Panc1 (cell line): Measurements from ENCODE around the gene IL1R1. TPM values are rescaled to one million over a fixed set of nuclear protein-coding genes. Genes with fewer than 3 reads are reported as not detected.
"Not testable (repeated sequence)": the region's sequence is repeated elsewhere in the genome, so short reads cannot be mapped to it uniquely, and the experiment has no call there.

Experiments used
- ATAC-seq: fragments of 200-7000 bp; cut with Tn5 transposase; 2 replicates; pipeline ENCODE4 v1.9.1; 2020; ENCODE audit warnings: mild to moderate bottlenecking, moderate library complexity
- BruUV-seq: library from RNA; stranded (reverse); fragments of 400-500 nt; replicated peaks from 2 replicates; lab custom pipeline; 2021; lab: Mats Ljungman, UMichigan
- CTCF ChIA-PET: fragments of 300-600 bp; sonication (Branson Sonifier 250); formaldehyde crosslinking; loops from one replicate; lab custom pipeline; 2022; ENCODE audit warnings: antibody characterized with exemption; lab: Charles Lee
- POLR2A ChIA-PET: fragments of 300-600 bp; sonication (Branson Sonifier 250); formaldehyde crosslinking; loops from one replicate; lab custom pipeline; 2022; ENCODE audit warnings: antibody characterized with exemption; lab: Charles Lee
- DNase-seq: peaks from one replicate; pipeline ENCODE4 v3.0.0-alpha.2; 2010; ENCODE audit warnings: low read depth, low spot score
- H3K27ac ChIP-seq: 2 replicates; pipeline ENCODE4 v1.5.1; 2011; ENCODE audit warnings: mild to moderate bottlenecking, low read length, inconsistent platforms
- H3K27me3 ChIP-seq: fragments of 200-500 bp; sonication (Bioruptor generic); 2 replicates; pipeline ENCODE4 v1.6.0; 2014; ENCODE audit warnings: low read length, inconsistent platforms; ENCODE audit not compliant: control insufficient read depth, insufficient read depth
- H3K36me3 ChIP-seq: fragments of 200-500 bp; sonication (Bioruptor generic); 2 replicates; pipeline ENCODE4 v1.5.1; 2014; ENCODE audit warnings: inconsistent platforms, mild to moderate bottlenecking, low read length, moderate library complexity; ENCODE audit not compliant: control insufficient read depth, insufficient read depth
- H3K4me1 ChIP-seq: 2 replicates; pipeline ENCODE4 v1.5.1; 2011; ENCODE audit warnings: inconsistent platforms, mild to moderate bottlenecking, low read length, moderate library complexity; ENCODE audit not compliant: control insufficient read depth, insufficient read depth
- H3K4me3 ChIP-seq, 2 experiments: 2 replicates each; pipeline ENCODE4 v1.5.1; 2011 to 2012; ENCODE audit warnings: low read depth in 2 of 2, low read length in 2 of 2, mild to moderate bottlenecking in 2 of 2, inconsistent platforms in 1 of 2, moderate library complexity in 1 of 2
- H3K9me3 ChIP-seq: fragments of 200-500 bp; sonication (Bioruptor generic); 2 replicates; pipeline ENCODE4 v1.5.1; 2014; ENCODE audit warnings: low read depth, mild to moderate bottlenecking, inconsistent platforms, low read length, moderate library complexity; ENCODE audit not compliant: control insufficient read depth, insufficient read depth
- POLR2AphosphoS5 ChIP-seq: IDR thresholded peaks from 2 replicates; pipeline ENCODE4 v1.6.1; 2012; ENCODE audit warnings: mild to moderate bottlenecking, low read depth, low read length, moderate library complexity
- SIN3A ChIP-seq: IDR thresholded peaks from 2 replicates; pipeline ENCODE4 v1.6.1; 2012; ENCODE audit warnings: low read depth, mild to moderate bottlenecking, low read length, moderate library complexity, borderline replicate concordance; ENCODE audit not compliant: insufficient read depth
- TCF7L2 ChIP-seq: IDR thresholded peaks from 2 replicates; pipeline ENCODE4 v1.6.1; 2011; ENCODE audit warnings: mild to moderate bottlenecking, low read depth, low read length, inconsistent platforms
- in situ Hi-C: cut with HindIII; loops from 2 replicates; pipeline ENCODE4 v1.10.0; 2016; ENCODE audit warnings: low sequenced_read_pairs, low pct_unique_long_range_greater_than_20kb
- intact Hi-C: fragments of 100-400 bp; cut with micrococcal nuclease; formaldehyde crosslinking; loops from one replicate; pipeline ENCODE4 v1.10.0; 2022; ENCODE audit not compliant: unreplicated experiment
- total RNA-seq: library from RNA; stranded (reverse); gene quantifications from one replicate; pipeline ENCODE4 v1.2.1, GENCODE V29; 2021; ENCODE audit not compliant: unreplicated experiment
- TF ChIP-seq, protein P1 (sequence below), 2 experiments: IDR thresholded peaks; 2 replicates each; pipeline ENCODE4 v1.6.1; 2011 to 2012; ENCODE audit warnings: low read depth in 2 of 2, control low read depth in 1 of 2, low read length in 1 of 2, mild to moderate bottlenecking in 1 of 2, moderate library complexity in 1 of 2; ENCODE audit not compliant: insufficient read depth in 1 of 2
- TF ChIP-seq, protein P2 (sequence below): fragments of 450-650 bp; IDR thresholded peaks from 2 replicates; pipeline ENCODE4 v1.5.1; 2017; ENCODE audit warnings: mild to moderate bottlenecking

The IL1R1 gene
- total RNA-seq, 1 experiment from 2014 or later: 7.1 TPM

DNA sequence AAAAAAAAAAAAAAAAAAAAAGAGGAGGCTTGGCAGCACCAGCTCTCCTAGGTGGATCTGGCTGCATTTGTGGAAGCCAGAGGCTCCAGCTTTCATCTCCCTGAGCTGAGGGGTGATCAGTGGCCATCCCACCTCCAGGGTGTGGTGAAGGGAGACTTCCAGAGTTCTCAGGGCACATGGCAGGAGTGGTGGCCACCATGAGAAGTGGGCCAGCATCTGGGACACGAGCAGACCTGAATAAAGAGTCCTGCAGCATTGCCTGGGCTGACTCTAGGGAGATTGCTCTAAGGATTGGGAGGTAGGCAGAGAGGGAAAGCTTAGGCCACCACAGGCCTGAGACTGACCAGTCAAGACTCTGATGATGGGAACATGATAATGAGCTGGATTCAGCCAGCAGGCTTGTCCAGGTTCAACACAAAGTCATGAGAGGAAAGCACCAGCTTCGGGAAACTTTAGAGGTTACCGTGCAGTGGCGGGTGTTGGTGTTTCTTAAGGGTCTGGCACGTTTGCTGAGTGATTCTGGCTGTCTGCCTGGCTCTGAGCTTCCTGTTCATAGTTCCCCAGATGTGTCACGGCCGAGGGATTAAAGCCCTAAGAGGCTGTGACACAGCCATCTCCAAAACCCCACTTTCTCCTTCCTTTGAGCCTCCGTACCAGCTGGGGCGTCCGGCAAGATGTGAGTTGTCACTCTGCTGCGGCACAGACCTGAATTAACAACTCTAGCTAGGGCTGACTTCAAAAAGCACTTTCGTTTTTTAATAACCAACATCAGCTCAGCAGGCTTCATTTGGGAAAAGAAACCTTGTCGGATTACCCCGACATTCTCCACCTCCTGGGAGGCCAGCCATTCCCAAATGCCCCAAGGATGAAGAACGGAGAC lies 38.3 kb upstream of the IL1R1 start:
- in situ Hi-C loops (no loop called here), intact Hi-C loops (no loop called here)
- Histone ChIP-seq H3K9me3 (no peaks in the 10 kb centered on the region), H3K4me3 (peak overlapping the region; percentile 12 to 34), H3K27me3 (no peaks in the 10 kb centered on the region), H3K4me1 (no peaks in the 10 kb centered on the region), H3K36me3 (no peaks in the 10 kb centered on the region), H3K27ac (no peak overlapping the region)
- TF ChIP-seq TCF7L2: no peak
- TF ChIP-seq, protein P1, sequence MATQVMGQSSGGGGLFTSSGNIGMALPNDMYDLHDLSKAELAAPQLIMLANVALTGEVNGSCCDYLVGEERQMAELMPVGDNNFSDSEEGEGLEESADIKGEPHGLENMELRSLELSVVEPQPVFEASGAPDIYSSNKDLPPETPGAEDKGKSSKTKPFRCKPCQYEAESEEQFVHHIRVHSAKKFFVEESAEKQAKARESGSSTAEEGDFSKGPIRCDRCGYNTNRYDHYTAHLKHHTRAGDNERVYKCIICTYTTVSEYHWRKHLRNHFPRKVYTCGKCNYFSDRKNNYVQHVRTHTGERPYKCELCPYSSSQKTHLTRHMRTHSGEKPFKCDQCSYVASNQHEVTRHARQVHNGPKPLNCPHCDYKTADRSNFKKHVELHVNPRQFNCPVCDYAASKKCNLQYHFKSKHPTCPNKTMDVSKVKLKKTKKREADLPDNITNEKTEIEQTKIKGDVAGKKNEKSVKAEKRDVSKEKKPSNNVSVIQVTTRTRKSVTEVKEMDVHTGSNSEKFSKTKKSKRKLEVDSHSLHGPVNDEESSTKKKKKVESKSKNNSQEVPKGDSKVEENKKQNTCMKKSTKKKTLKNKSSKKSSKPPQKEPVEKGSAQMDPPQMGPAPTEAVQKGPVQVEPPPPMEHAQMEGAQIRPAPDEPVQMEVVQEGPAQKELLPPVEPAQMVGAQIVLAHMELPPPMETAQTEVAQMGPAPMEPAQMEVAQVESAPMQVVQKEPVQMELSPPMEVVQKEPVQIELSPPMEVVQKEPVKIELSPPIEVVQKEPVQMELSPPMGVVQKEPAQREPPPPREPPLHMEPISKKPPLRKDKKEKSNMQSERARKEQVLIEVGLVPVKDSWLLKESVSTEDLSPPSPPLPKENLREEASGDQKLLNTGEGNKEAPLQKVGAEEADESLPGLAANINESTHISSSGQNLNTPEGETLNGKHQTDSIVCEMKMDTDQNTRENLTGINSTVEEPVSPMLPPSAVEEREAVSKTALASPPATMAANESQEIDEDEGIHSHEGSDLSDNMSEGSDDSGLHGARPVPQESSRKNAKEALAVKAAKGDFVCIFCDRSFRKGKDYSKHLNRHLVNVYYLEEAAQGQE (IDR thresholded peaks at IDR 0.05; ENCODE audit: insufficient read depth in 1 of 2, low read depth in 2 of 2, low read length in 1 of 2): no peak
- TF ChIP-seq, protein P2, sequence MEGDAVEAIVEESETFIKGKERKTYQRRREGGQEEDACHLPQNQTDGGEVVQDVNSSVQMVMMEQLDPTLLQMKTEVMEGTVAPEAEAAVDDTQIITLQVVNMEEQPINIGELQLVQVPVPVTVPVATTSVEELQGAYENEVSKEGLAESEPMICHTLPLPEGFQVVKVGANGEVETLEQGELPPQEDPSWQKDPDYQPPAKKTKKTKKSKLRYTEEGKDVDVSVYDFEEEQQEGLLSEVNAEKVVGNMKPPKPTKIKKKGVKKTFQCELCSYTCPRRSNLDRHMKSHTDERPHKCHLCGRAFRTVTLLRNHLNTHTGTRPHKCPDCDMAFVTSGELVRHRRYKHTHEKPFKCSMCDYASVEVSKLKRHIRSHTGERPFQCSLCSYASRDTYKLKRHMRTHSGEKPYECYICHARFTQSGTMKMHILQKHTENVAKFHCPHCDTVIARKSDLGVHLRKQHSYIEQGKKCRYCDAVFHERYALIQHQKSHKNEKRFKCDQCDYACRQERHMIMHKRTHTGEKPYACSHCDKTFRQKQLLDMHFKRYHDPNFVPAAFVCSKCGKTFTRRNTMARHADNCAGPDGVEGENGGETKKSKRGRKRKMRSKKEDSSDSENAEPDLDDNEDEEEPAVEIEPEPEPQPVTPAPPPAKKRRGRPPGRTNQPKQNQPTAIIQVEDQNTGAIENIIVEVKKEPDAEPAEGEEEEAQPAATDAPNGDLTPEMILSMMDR: no peak
- no peak for TF ChIP-seq SIN3A
- no peak for TF ChIP-seq POLR2AphosphoS5
- peak; percentile 70 for ATAC-seq
- no TSS peak for BruUV-seq
- POLR2A ChIA-PET: no interaction called here
- DNase-seq: no peak
- CTCF ChIA-PET: interaction anchor here (0.6 kb wide), 1 partner anchor 12 kb away, joined by 3 read pairs; no protein-coding TSS in a partner anchor

DNA sequence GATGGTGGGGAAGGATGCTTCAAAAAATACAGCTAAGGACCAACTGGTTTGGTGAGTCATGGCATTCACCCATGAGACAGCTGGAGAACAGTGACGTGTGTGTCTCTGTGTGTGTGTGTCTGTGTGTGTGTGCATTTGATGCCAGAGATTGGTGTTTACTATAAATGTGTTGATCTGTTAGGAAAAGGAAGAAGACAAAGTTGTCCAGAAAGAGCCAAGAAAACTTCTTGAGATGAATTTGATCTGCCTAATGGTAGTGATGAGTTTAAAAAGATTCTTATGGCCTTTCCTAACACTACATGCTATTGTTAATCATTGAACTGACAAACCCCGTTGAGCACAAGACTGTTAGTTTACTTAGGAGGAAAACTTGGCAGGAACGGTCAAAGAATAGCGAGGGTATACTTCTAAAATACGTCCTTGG lies 36.4 kb upstream of the IL1R1 start:
- ChIA-PET CTCF (no interaction called here), POLR2A (no interaction called here)
- ATAC-seq: no peak
- Histone ChIP-seq H3K27ac (no peak overlapping the region), H3K9me3 (no peaks in the 10 kb centered on the region), H3K27me3 (no peaks in the 10 kb centered on the region), H3K36me3 (no peaks in the 10 kb centered on the region), H3K4me1 (no peaks in the 10 kb centered on the region), H3K4me3 (no peak overlapping the region)
- DNase-seq: no peak
- no TSS peak for BruUV-seq
- intact Hi-C loops: no loop called here
- no peak for TF ChIP-seq TCF7L2
- TF ChIP-seq, protein P2: no peak
- TF ChIP-seq, protein P1 (IDR thresholded peaks at IDR 0.05; ENCODE audit: insufficient read depth in 1 of 2, low read depth in 2 of 2, low read length in 1 of 2): no peak
- no peak for TF ChIP-seq SIN3A
- no peak for TF ChIP-seq POLR2AphosphoS5
- in situ Hi-C loops: no loop called here

DNA sequence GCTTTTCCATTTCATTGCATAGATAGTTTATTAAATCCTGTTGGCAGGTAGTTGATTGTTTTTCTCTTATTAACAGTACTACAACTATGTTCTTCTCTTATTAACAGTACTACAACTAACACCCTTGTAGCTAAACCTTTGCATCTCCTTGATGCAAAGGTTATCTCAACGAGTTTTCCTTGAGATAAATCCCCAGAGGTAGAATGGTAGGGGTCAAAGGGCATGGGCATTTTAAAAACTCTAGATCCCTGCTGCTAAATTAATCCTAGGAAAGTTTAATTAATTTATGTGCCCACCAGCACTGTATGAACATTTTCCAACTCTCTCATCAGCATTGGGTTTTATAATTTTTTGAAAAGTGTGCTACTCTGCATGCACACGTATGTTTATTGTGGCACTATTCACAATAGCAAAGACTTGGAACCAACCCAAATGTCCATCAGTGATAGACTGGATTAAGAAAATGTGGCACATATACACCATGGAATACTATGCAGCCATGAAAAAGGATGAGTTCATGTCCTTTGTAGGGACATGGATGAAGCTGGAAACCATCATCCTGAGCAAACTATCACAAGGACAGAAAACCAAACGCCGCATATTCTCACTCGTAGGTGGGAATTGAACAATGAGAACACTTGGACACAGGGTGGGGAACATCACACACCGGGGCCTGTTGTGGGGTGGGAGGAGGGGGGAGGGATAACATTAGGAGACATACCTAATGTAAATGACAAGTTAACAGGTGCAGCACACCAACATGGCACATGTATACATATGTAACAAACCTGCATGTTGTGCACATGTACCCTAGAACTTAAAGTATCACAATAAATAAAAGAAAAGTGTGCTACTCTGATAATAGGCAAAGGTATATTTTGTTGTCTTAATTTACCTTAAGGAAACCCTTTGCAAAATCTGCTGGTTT lies 35.5 kb upstream of the IL1R1 start:
- intact Hi-C loops, H3K9me3 ChIP-seq, H3K4me1 ChIP-seq, in situ Hi-C loops, H3K4me3 ChIP-seq, DNase-seq, BruUV-seq, POLR2A ChIA-PET, H3K27ac ChIP-seq, ATAC-seq, CTCF ChIA-PET, H3K27me3 ChIP-seq, H3K36me3 ChIP-seq: not testable (repeated sequence)
